Measurements from ENCODE around the gene SUSD6. TPM values are rescaled to one million over a fixed set of nuclear protein-coding genes. Genes with fewer than 3 reads are reported as not detected.

Gene SUSD6
- total and polyA plus RNA-seq, 2 experiments from 2014 or later, result 15.7 to 28.4 TPM

DNA sequence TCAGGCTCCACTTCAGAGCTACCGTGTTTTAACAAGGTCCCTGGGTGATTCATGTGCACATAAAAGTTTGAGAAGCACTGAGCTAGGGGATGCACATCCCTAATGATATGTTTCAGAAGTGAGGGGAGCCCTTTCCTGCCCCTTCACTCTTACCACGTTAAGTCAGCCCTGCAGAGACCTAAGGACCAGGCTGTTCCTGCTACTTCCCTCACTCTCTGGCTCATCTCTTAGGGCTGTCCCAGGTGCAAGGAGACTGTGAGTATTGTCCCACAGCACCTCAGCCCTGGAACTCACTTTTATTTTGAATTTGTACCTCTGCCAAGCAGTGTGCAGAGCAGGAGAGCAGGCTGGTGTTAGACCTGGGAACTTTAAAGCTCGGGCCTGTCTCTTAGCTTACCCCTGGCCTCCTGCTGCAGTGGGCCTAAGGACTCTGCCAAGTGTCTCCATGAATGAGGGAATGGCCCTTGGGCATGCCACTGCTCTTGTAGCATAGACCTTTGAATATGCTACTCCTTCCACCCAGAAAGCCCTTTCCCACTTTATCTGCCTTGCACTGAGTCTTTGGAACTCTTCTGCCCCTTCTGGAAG is 11.0 kb upstream of the SUSD6 start:
- no peak for TF ChIP-seq EZH2 (IDR thresholded peaks at IDR 0.05; ENCODE audit: borderline replicate concordance)
- no peak for TF ChIP-seq EZH2phosphoT487 (IDR thresholded peaks at IDR 0.05; ENCODE audit: low read depth, severe bottlenecking, unreplicated experiment)
- TF ChIP-seq, protein P1, sequence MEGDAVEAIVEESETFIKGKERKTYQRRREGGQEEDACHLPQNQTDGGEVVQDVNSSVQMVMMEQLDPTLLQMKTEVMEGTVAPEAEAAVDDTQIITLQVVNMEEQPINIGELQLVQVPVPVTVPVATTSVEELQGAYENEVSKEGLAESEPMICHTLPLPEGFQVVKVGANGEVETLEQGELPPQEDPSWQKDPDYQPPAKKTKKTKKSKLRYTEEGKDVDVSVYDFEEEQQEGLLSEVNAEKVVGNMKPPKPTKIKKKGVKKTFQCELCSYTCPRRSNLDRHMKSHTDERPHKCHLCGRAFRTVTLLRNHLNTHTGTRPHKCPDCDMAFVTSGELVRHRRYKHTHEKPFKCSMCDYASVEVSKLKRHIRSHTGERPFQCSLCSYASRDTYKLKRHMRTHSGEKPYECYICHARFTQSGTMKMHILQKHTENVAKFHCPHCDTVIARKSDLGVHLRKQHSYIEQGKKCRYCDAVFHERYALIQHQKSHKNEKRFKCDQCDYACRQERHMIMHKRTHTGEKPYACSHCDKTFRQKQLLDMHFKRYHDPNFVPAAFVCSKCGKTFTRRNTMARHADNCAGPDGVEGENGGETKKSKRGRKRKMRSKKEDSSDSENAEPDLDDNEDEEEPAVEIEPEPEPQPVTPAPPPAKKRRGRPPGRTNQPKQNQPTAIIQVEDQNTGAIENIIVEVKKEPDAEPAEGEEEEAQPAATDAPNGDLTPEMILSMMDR (IDR thresholded peaks at IDR 0.05; ENCODE audit: poor library complexity), result no peak
- DNase-seq (ENCODE audit: low spot score), result peak; percentile 2
- Histone ChIP-seq H3K4me3 (no peak overlapping the region), H3K9me2 (replicated peaks; ENCODE audit: insufficient read depth) (no peaks in the 10 kb centered on the region), H3K36me3 (replicated peaks; ENCODE audit: insufficient read depth, low read depth) (no peaks in the 10 kb centered on the region), H3K4me2 (no peak overlapping the region), H2AFZ (no peak overlapping the region), H3K79me2 (no peaks in the 10 kb centered on the region), H3K27ac (no peak overlapping the region), H3K4me1 (ENCODE audit: insufficient read depth) (peaks cover under 1% of the 10 kb centered on the region), H3K27me3 (no peaks in the 10 kb centered on the region), H3K9me3 (ENCODE audit: low read depth) (no peaks in the 10 kb centered on the region), H4K20me1 (ENCODE audit: insufficient read depth, poor library complexity, severe bottlenecking) (no peaks in the 10 kb centered on the region)
- 79% methylated on average over 3 of the region's 3 CpGs for WGBS (ENCODE audit: low lambda C conversion rate, missing lambda C conversion rate)

DNA sequence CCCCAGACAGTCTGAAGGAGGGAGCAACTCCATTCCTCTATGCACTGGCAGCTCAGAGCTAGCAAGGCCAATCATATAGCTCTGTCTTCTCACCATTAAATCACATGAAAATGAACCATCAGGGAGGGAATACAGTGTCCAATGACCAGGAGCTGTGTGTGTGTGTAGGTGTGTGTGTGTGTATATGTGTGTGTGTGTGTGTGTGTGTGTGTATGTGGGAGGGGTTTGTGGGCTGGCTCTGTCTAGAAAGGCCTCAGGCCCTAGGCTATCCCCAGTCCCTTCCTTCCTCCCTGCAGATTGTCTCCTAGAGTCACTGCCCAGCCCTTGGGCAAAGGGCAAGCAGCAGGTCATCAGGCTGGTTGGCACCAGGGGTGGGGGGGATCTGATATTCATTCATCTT is 5.7 kb upstream of the SUSD6 start:
- no peak overlapping the region for H3K4me3 ChIP-seq
- peak overlapping the region; percentile 72 for H3K27ac ChIP-seq
- no peaks in the 10 kb centered on the region for H3K27me3 ChIP-seq
- H3K9me3 ChIP-seq (ENCODE audit: low read depth), result no peaks in the 10 kb centered on the region
- peaks cover 4% of the 10 kb centered on the region for H3K79me2 ChIP-seq
- DNase-seq (ENCODE audit: low spot score), result no peak
- no peak for TF ChIP-seq EZH2phosphoT487 (IDR thresholded peaks at IDR 0.05; ENCODE audit: low read depth, severe bottlenecking, unreplicated experiment)
- no peak for TF ChIP-seq EZH2 (IDR thresholded peaks at IDR 0.05; ENCODE audit: borderline replicate concordance)
- TF ChIP-seq, protein P1 (IDR thresholded peaks at IDR 0.05; ENCODE audit: poor library complexity), result no peak
- no peaks in the 10 kb centered on the region for H4K20me1 ChIP-seq (ENCODE audit: insufficient read depth, poor library complexity, severe bottlenecking)
- no peak overlapping the region for H2AFZ ChIP-seq
- H3K4me1 ChIP-seq (ENCODE audit: insufficient read depth), result peaks cover 17% of the 10 kb centered on the region
- H3K4me2 ChIP-seq, result no peak overlapping the region
- H3K36me3 ChIP-seq (replicated peaks; ENCODE audit: insufficient read depth, low read depth), result no peaks in the 10 kb centered on the region
- no peaks in the 10 kb centered on the region for H3K9me2 ChIP-seq (replicated peaks; ENCODE audit: insufficient read depth)

- H4K20me1 ChIP-seq (ENCODE audit: insufficient read depth, poor library complexity, severe bottlenecking), result no peaks in the 10 kb centered on the region
- H3K9me3 ChIP-seq (ENCODE audit: low read depth), result no peaks in the 10 kb centered on the region
- peaks cover 4% of the 10 kb centered on the region for H3K79me2 ChIP-seq
- TF ChIP-seq EZH2 (IDR thresholded peaks at IDR 0.05; ENCODE audit: borderline replicate concordance) (no peak), EZH2phosphoT487 (IDR thresholded peaks at IDR 0.05; ENCODE audit: low read depth, severe bottlenecking, unreplicated experiment) (no peak)
- TF ChIP-seq, protein P1 (IDR thresholded peaks at IDR 0.05; ENCODE audit: poor library complexity), result no peak
- H2AFZ ChIP-seq, result no peak overlapping the region
- H3K4me1 ChIP-seq (ENCODE audit: insufficient read depth), result peaks cover 20% of the 10 kb centered on the region
- H3K4me3 ChIP-seq, result no peak overlapping the region
- DNase-seq (ENCODE audit: low spot score), result peak; percentile 65
- H3K36me3 ChIP-seq (replicated peaks; ENCODE audit: insufficient read depth, low read depth), result no peaks in the 10 kb centered on the region
- WGBS (ENCODE audit: low lambda C conversion rate, missing lambda C conversion rate), result 63% methylated on average over 5 of the region's 5 CpGs
- H3K9me2 ChIP-seq (replicated peaks; ENCODE audit: insufficient read depth), result no peaks in the 10 kb centered on the region
- peak overlapping the region; percentile 72 for H3K27ac ChIP-seq
- H3K27me3 ChIP-seq, result no peaks in the 10 kb centered on the region
- H3K4me2 ChIP-seq, result peak overlapping the region; percentile 26
Measured at GRCh38 chr14:69606258-69607184, 4.9 kb upstream of the SUSD6 start.
